CD8-positive, alpha-beta memory T cell (primary cell): ENCODE measurements around the gene FAM168A. TPM values are rescaled to one million over a fixed set of nuclear protein-coding genes. Genes with fewer than 3 reads are reported as not detected.
A peak's percentile ranks its signal among the peaks of the same experiment; 100 is the strongest.

Experiments used
- CTCF ChIA-PET: fragments of 350-600 bp; sonication (Branson Sonifier 250); formaldehyde crosslinking; loops from one replicate; lab custom pipeline; 2021; ENCODE audit warnings: antibody characterized with exemption; lab: Charles Lee
- POLR2A ChIA-PET: fragments of 350-600 bp; sonication (Branson Sonifier 250); formaldehyde crosslinking; loops from one replicate; lab custom pipeline; 2021; ENCODE audit warnings: antibody characterized with exemption; lab: Charles Lee
- DNase-seq, 5 donors: peaks; one replicate each; pipeline versions ENCODE4 v3.0.0 to v3.0.0-alpha.2; 2020 to 2022; ENCODE audit warnings: mixed read lengths in 1 of 5
- H3K27ac ChIP-seq: one replicate; pipeline ENCODE4 v1.7.0; 2013; ENCODE audit warnings: low read depth, mild to moderate bottlenecking, low read length, moderate library complexity
- H3K27me3 ChIP-seq: 2 replicates; pipeline ENCODE4 v1.7.0; 2013; ENCODE audit warnings: low read length, mild to moderate bottlenecking; ENCODE audit not compliant: insufficient read depth, poor library complexity, severe bottlenecking
- H3K36me3 ChIP-seq: 2 replicates; pipeline ENCODE4 v1.7.0; 2013; ENCODE audit warnings: mild to moderate bottlenecking, low read length, moderate library complexity; ENCODE audit not compliant: insufficient read depth
- H3K4me1 ChIP-seq: 2 replicates; pipeline ENCODE4 v1.7.0; 2013; ENCODE audit warnings: mild to moderate bottlenecking, low read length, moderate library complexity; ENCODE audit not compliant: insufficient read depth
- H3K4me3 ChIP-seq: 2 replicates; pipeline ENCODE4 v1.7.0; 2013; ENCODE audit warnings: mild to moderate bottlenecking, low read length
- H3K9me3 ChIP-seq: 2 replicates; pipeline ENCODE4 v1.7.0; 2013; ENCODE audit warnings: mild to moderate bottlenecking, low read length
- H3K27ac Mint-ChIP-seq, 8 donors: one replicate each; pipeline ENCODE4 v1.8.0; 2020 to 2021; ENCODE audit warnings: mixed read lengths in 8 of 8, mild to moderate bottlenecking in 6 of 8, inconsistent platforms in 3 of 8, moderate library complexity in 3 of 8
- H3K27me3 Mint-ChIP-seq, 2 donors: one replicate each; pipeline ENCODE4 v1.8.0; 2020 to 2021; ENCODE audit warnings: mixed read lengths in 2 of 2, mild to moderate bottlenecking in 1 of 2, moderate library complexity in 1 of 2
- H3K36me3 Mint-ChIP-seq, 3 donors: one replicate each; pipeline ENCODE4 v1.8.0; 2020 to 2021; ENCODE audit warnings: mixed read lengths in 3 of 3, inconsistent platforms in 1 of 3, mild to moderate bottlenecking in 1 of 3
- H3K4me1 Mint-ChIP-seq, 3 donors: one replicate each; pipeline ENCODE4 v1.8.0; 2020 to 2021; ENCODE audit warnings: mixed read lengths in 3 of 3, inconsistent platforms in 1 of 3, mild to moderate bottlenecking in 1 of 3
- H3K4me3 Mint-ChIP-seq, 7 donors: one replicate each; pipeline ENCODE4 v1.8.0; 2020 to 2021; ENCODE audit warnings: mixed read lengths in 7 of 7, mild to moderate bottlenecking in 6 of 7, moderate library complexity in 4 of 7, inconsistent platforms in 2 of 7
- H3K9me3 Mint-ChIP-seq, 5 donors: one replicate each; pipeline ENCODE4 v1.8.0; 2020 to 2022; ENCODE audit warnings: mixed read lengths in 5 of 5, mild to moderate bottlenecking in 3 of 5, moderate library complexity in 2 of 5, inconsistent platforms in 1 of 5
- polyA plus RNA-seq: library from polyadenylated mRNA; unstranded; fragments of 300-500 nt; fragmentation: Illumina TruSeq; gene quantifications from one replicate; pipeline ENCODE4 v1.2.3, GENCODE V29; 2021
- total RNA-seq, 2 experiments: library from RNA; stranded (reverse); gene quantifications; one replicate each; pipeline ENCODE4 v1.2.3, GENCODE V29; 2021

Gene FAM168A
- total and polyA plus RNA-seq, 3 experiments from 2014 or later = 2.5 to 13.1 (median 11.7) TPM

GRCh38 chr11:73521621-73522020 is 76.3 kb downstream of the FAM168A start:
- H3K27ac Mint-ChIP-seq = peak overlapping the region in 1 of 8 donors; percentile 52
- H3K4me3 Mint-ChIP-seq = no peak overlapping the region
- H3K9me3 Mint-ChIP-seq = no peaks in the 10 kb centered on the region
- no peak for DNase-seq
- H3K27me3 ChIP-seq = no peaks in the 10 kb centered on the region
- H3K27me3 Mint-ChIP-seq = no peaks in the 10 kb centered on the region
- ChIA-PET CTCF (no interaction called here), POLR2A (no interaction called here)
- no peaks in the 10 kb centered on the region for H3K9me3 ChIP-seq
- peaks cover 0 to 1% (median 0%) of the 10 kb centered on the region in 3 donors for H3K36me3 Mint-ChIP-seq
- peaks cover 17% of the 10 kb centered on the region for H3K4me1 ChIP-seq
- H3K4me3 ChIP-seq = no peak overlapping the region
- H3K36me3 ChIP-seq = no peaks in the 10 kb centered on the region
- H3K4me1 Mint-ChIP-seq = peaks cover 18 to 28% (median 19%) of the 10 kb centered on the region in 3 donors
- no peak overlapping the region for H3K27ac ChIP-seq

GRCh38 chr11:73520353-73521061 is 77.4 kb downstream of the FAM168A start:
- Histone ChIP-seq H3K4me3 (no peak overlapping the region), H3K9me3 (no peaks in the 10 kb centered on the region), H3K27ac (no peak overlapping the region), H3K4me1 (peaks cover 17% of the 10 kb centered on the region), H3K27me3 (no peaks in the 10 kb centered on the region), H3K36me3 (no peaks in the 10 kb centered on the region)
- POLR2A ChIA-PET = no interaction called here
- Mint-ChIP-seq H3K36me3 (peaks cover 0 to 1% (median 0%) of the 10 kb centered on the region in 3 donors), H3K27me3 (no peaks in the 10 kb centered on the region), H3K27ac (peak overlapping the region in 2 of 8 donors; percentile 46 to 74), H3K4me1 (peaks cover 14 to 28% (median 19%) of the 10 kb centered on the region in 3 donors), H3K4me3 (no peak overlapping the region), H3K9me3 (no peaks in the 10 kb centered on the region)
- no peak for DNase-seq
- CTCF ChIA-PET = interaction anchor here (1.2 kb wide), 1 partner anchor 10 kb away, joined by 4 read pairs; no protein-coding TSS in a partner anchor

GRCh38 chr11:73519266-73519665 is 78.6 kb downstream of the FAM168A start:
- Histone ChIP-seq H3K4me3 (no peak overlapping the region), H3K36me3 (no peaks in the 10 kb centered on the region), H3K27me3 (no peaks in the 10 kb centered on the region), H3K9me3 (no peaks in the 10 kb centered on the region), H3K27ac (no peak overlapping the region), H3K4me1 (peaks cover 17% of the 10 kb centered on the region)
- H3K9me3 Mint-ChIP-seq = peaks cover 0 to 2% (median 0%) of the 10 kb centered on the region in 5 donors
- ChIA-PET CTCF (interaction anchor here (0.7 to 1.2 kb wide), 2 partner anchors 8 to 107 kb away, joined by 3 to 4 read pairs; no protein-coding TSS in a partner anchor), POLR2A (no interaction called here)
- no peak for DNase-seq
- H3K4me1 Mint-ChIP-seq = peaks cover 14 to 28% (median 19%) of the 10 kb centered on the region in 3 donors
- H3K27ac Mint-ChIP-seq = no peak overlapping the region
- H3K4me3 Mint-ChIP-seq = no peak overlapping the region
- no peaks in the 10 kb centered on the region for H3K27me3 Mint-ChIP-seq
- peaks cover 4 to 6% (median 4%) of the 10 kb centered on the region in 3 donors for H3K36me3 Mint-ChIP-seq

- no peak for DNase-seq
- peaks cover 12 to 28% (median 19%) of the 10 kb centered on the region in 3 donors for H3K4me1 Mint-ChIP-seq
- peaks cover 17% of the 10 kb centered on the region for H3K4me1 ChIP-seq
- H3K27ac ChIP-seq = no peak overlapping the region
- no peak overlapping the region for H3K4me3 ChIP-seq
- CTCF ChIA-PET = no interaction called here
- H3K36me3 Mint-ChIP-seq = peaks cover 4 to 6% (median 4%) of the 10 kb centered on the region in 3 donors
- POLR2A ChIA-PET = no interaction called here
- no peak overlapping the region for H3K4me3 Mint-ChIP-seq
- no peaks in the 10 kb centered on the region for H3K27me3 Mint-ChIP-seq
- no peaks in the 10 kb centered on the region for H3K27me3 ChIP-seq
- H3K9me3 ChIP-seq = no peaks in the 10 kb centered on the region
- no peak overlapping the region for H3K27ac Mint-ChIP-seq
- H3K36me3 ChIP-seq = no peaks in the 10 kb centered on the region
- H3K9me3 Mint-ChIP-seq = peaks cover 0 to 2% (median 0%) of the 10 kb centered on the region in 5 donors
These were observed 79.7 kb downstream of the FAM168A start for GRCh38 chr11:73518195-73518594.

GRCh38 chr11:73516080-73516479 is 81.8 kb downstream of the FAM168A start:
- POLR2A ChIA-PET = no interaction called here
- peaks cover 8% of the 10 kb centered on the region for H3K4me1 ChIP-seq
- CTCF ChIA-PET = no interaction called here
- Mint-ChIP-seq H3K4me3 (no peak overlapping the region), H3K27me3 (no peaks in the 10 kb centered on the region), H3K36me3 (peaks cover 4 to 6% (median 4%) of the 10 kb centered on the region in 3 donors), H3K4me1 (peaks cover 3 to 19% (median 8%) of the 10 kb centered on the region in 3 donors), H3K9me3 (peaks cover 0 to 2% (median 0%) of the 10 kb centered on the region in 5 donors), H3K27ac (no peak overlapping the region)
- DNase-seq = no peak
- no peak overlapping the region for H3K4me3 ChIP-seq
- no peaks in the 10 kb centered on the region for H3K9me3 ChIP-seq
- no peak overlapping the region for H3K27ac ChIP-seq
- H3K27me3 ChIP-seq = no peaks in the 10 kb centered on the region
- H3K36me3 ChIP-seq = no peaks in the 10 kb centered on the region

- CTCF ChIA-PET = interaction anchor here (0.7 kb wide), 1 partner anchor 265 kb away, joined by 3 read pairs; no protein-coding TSS in a partner anchor
- H3K9me3 Mint-ChIP-seq = peaks cover 0 to 2% (median 0%) of the 10 kb centered on the region in 5 donors
- no peaks in the 10 kb centered on the region for H3K27me3 Mint-ChIP-seq
- peaks cover 4 to 8% (median 4%) of the 10 kb centered on the region in 3 donors for H3K36me3 Mint-ChIP-seq
- H3K27ac Mint-ChIP-seq = no peak overlapping the region
- H3K27ac ChIP-seq = no peak overlapping the region
- POLR2A ChIA-PET = no interaction called here
- H3K4me1 ChIP-seq = no peaks in the 10 kb centered on the region
- H3K27me3 ChIP-seq = no peaks in the 10 kb centered on the region
- no peaks in the 10 kb centered on the region for H3K9me3 ChIP-seq
- H3K4me3 ChIP-seq = no peak overlapping the region
- H3K4me3 Mint-ChIP-seq = no peak overlapping the region
- DNase-seq = no peak
- H3K4me1 Mint-ChIP-seq = peaks cover 0 to 16% (median 0%) of the 10 kb centered on the region in 3 donors
- no peaks in the 10 kb centered on the region for H3K36me3 ChIP-seq
These were observed 84.2 kb downstream of the FAM168A start for GRCh38 chr11:73513707-73514106.

GRCh38 chr11:73510877-73511276 is 87.0 kb downstream of the FAM168A start:
- ChIA-PET POLR2A (no interaction called here), CTCF (interaction anchor here (1.0 to 1.8 kb wide), 2 partner anchors 9 to 57 kb away, joined by 3 to 4 read pairs; no protein-coding TSS in a partner anchor)
- Mint-ChIP-seq H3K4me1 (peaks cover 5 to 10% (median 6%) of the 10 kb centered on the region in 3 donors), H3K27ac (no peak overlapping the region), H3K9me3 (peaks cover 0 to 2% (median 0%) of the 10 kb centered on the region in 5 donors), H3K4me3 (no peak overlapping the region), H3K27me3 (no peaks in the 10 kb centered on the region), H3K36me3 (peaks cover 4 to 8% (median 4%) of the 10 kb centered on the region in 3 donors)
- Histone ChIP-seq H3K27ac (no peak overlapping the region), H3K36me3 (no peaks in the 10 kb centered on the region), H3K4me3 (no peak overlapping the region), H3K9me3 (no peaks in the 10 kb centered on the region), H3K27me3 (no peaks in the 10 kb centered on the region), H3K4me1 (no peaks in the 10 kb centered on the region)
- no peak for DNase-seq

GRCh38 chr11:73510106-73510505 is 87.8 kb downstream of the FAM168A start:
- no peaks in the 10 kb centered on the region for H3K36me3 ChIP-seq
- H3K27ac ChIP-seq = no peak overlapping the region
- Mint-ChIP-seq H3K9me3 (peaks cover 0 to 2% (median 0%) of the 10 kb centered on the region in 5 donors), H3K27me3 (no peaks in the 10 kb centered on the region), H3K27ac (peak overlapping the region in 1 of 8 donors; percentile 1), H3K36me3 (peaks cover 4 to 8% (median 4%) of the 10 kb centered on the region in 3 donors), H3K4me3 (no peak overlapping the region), H3K4me1 (peaks cover 6 to 10% (median 7%) of the 10 kb centered on the region in 3 donors)
- no peaks in the 10 kb centered on the region for H3K27me3 ChIP-seq
- no peaks in the 10 kb centered on the region for H3K4me1 ChIP-seq
- H3K4me3 ChIP-seq = no peak overlapping the region
- ChIA-PET CTCF (interaction anchor here (1.0 to 1.8 kb wide), 2 partner anchors 10 to 58 kb away, joined by 3 to 4 read pairs; no protein-coding TSS in a partner anchor), POLR2A (no interaction called here)
- H3K9me3 ChIP-seq = no peaks in the 10 kb centered on the region
- DNase-seq = no peak
